ENCODE data around the gene LSMEM2. TPM values are rescaled to one million over a fixed set of nuclear protein-coding genes. Genes with fewer than 3 reads are reported as not detected.

The LSMEM2 gene
- total RNA-seq, 2 experiments from 2014 or later, result not detected

GRCh38 chr3:50288387-50289007, 9.6 kb downstream of the LSMEM2 start:
- no peak for TF ChIP-seq CTCF (IDR thresholded peaks at IDR 0.05)
- H3K27ac Mint-ChIP-seq, result no peak overlapping the region
- peaks cover 14% of the 10 kb centered on the region for H3K4me1 Mint-ChIP-seq (ENCODE audit: low read depth)
- peaks cover 37% of the 10 kb centered on the region for H3K36me3 Mint-ChIP-seq (ENCODE audit: low read depth)
- no peaks in the 10 kb centered on the region for H3K27me3 Mint-ChIP-seq
- H3K4me3 Mint-ChIP-seq, result no peak overlapping the region
- intact Hi-C loops (cut with micrococcal nuclease), result no loop called here
- no peak for DNase-seq
- POLR2A ChIA-PET, result interaction anchor here (1.0 to 8.2 kb wide), 6 partner anchors 8 to 48 kb away, joined by 3 to 98 read pairs (median 4); partner anchors contain the start of gene LSMEM2
- no peaks in the 10 kb centered on the region for H3K9me3 Mint-ChIP-seq
- CTCF ChIA-PET, result interaction anchor here (1.1 to 3.6 kb wide), 4 partner anchors 13 to 62 kb away, joined by 3 to 13 read pairs (median 6); no protein-coding TSS in a partner anchor
- ATAC-seq, result no peak

- no peaks in the 10 kb centered on the region for H3K9me3 Mint-ChIP-seq
- H3K4me1 Mint-ChIP-seq (ENCODE audit: low read depth), result peaks cover 14% of the 10 kb centered on the region
- no peak for TF ChIP-seq CTCF (IDR thresholded peaks at IDR 0.05)
- intact Hi-C loops (cut with micrococcal nuclease), result no loop called here
- CTCF ChIA-PET, result interaction anchor here (1.1 to 3.6 kb wide), 5 partner anchors 9 to 62 kb away, joined by 3 to 13 read pairs (median 7); partner anchors contain the start of genes HYAL3 and NAA80
- DNase-seq, result no peak
- POLR2A ChIA-PET, result interaction anchor here (1.0 to 8.2 kb wide), 5 partner anchors 9 to 51 kb away, joined by 3 to 98 read pairs (median 6); partner anchors contain the start of genes HYAL3, LSMEM2 and NAA80
- peaks cover 37% of the 10 kb centered on the region for H3K36me3 Mint-ChIP-seq (ENCODE audit: low read depth)
- no peak overlapping the region for H3K27ac Mint-ChIP-seq
- no peak for ATAC-seq
- no peaks in the 10 kb centered on the region for H3K27me3 Mint-ChIP-seq
- peak overlapping the region; percentile 27 for H3K4me3 Mint-ChIP-seq
Observed at GRCh38 chr3:50289130-50289529, 10.2 kb downstream of the LSMEM2 start.

GRCh38 chr3:50290161-50290641, 11.3 kb downstream of the LSMEM2 start:
- peaks cover 37% of the 10 kb centered on the region for H3K36me3 Mint-ChIP-seq (ENCODE audit: low read depth)
- no peaks in the 10 kb centered on the region for H3K9me3 Mint-ChIP-seq
- H3K4me1 Mint-ChIP-seq (ENCODE audit: low read depth), result peaks cover 14% of the 10 kb centered on the region
- DNase-seq (no peak), ATAC-seq (no peak)
- intact Hi-C loops (cut with micrococcal nuclease), result no loop called here
- no peak overlapping the region for H3K27ac Mint-ChIP-seq
- H3K4me3 Mint-ChIP-seq, result peak overlapping the region; percentile 95
- TF ChIP-seq CTCF (IDR thresholded peaks at IDR 0.05), result no peak
- ChIA-PET CTCF (interaction anchor here (1.2 to 3.6 kb wide), 3 partner anchors 8 to 15 kb away, joined by 3 to 13 read pairs (median 8); partner anchors contain the start of genes HYAL3 and NAA80), POLR2A (interaction anchor here (0.8 to 8.2 kb wide), 4 partner anchors 8 to 52 kb away, joined by 3 to 98 read pairs (median 4); partner anchors contain the start of genes HYAL3, LSMEM2 and NAA80)
- no peaks in the 10 kb centered on the region for H3K27me3 Mint-ChIP-seq

GRCh38 chr3:50292159-50293078, 13.5 kb downstream of the LSMEM2 start, which contains the start of gene IFRD2:
TSS of gene IFRD2 (minus strand) at chr3:50292429. CDS start at chr3:50292274, 155 bp downstream.
- H3K36me3 Mint-ChIP-seq (ENCODE audit: low read depth), result peaks cover 32% of the 10 kb centered on the region
- no peaks in the 10 kb centered on the region for H3K27me3 Mint-ChIP-seq
- intact Hi-C loops (cut with micrococcal nuclease), result no loop called here
- H3K4me3 Mint-ChIP-seq, result peak within 1 kb of the TSS; percentile 95
- ATAC-seq (peak; percentile 98), DNase-seq (peak; percentile 98)
- H3K9me3 Mint-ChIP-seq, result no peaks in the 10 kb centered on the region
- H3K27ac Mint-ChIP-seq, result peak within 1 kb of the TSS; percentile 93
- no peak for TF ChIP-seq CTCF (IDR thresholded peaks at IDR 0.05)
- ChIA-PET POLR2A (interaction anchor here (0.7 to 8.2 kb wide), 14 partner anchors 8 to 97 kb away, joined by 3 to 98 read pairs (median 4); partner anchors contain the start of gene LSMEM2), CTCF (interaction anchor here (1.0 to 2.1 kb wide), 11 partner anchors 14 to 67 kb away, joined by 3 to 8 read pairs (median 4); partner anchors contain the start of gene GNAI2)
- H3K4me1 Mint-ChIP-seq (ENCODE audit: low read depth), result peaks cover 14% of the 10 kb centered on the region

All from activated CD8-positive, alpha-beta T cell treated with anti-CD3 and anti-CD28 coated beads for 36 hours (primary cell).